Measurements from ENCODE around the gene HCAR3. TPM values are rescaled to one million over a fixed set of nuclear protein-coding genes. Genes with fewer than 3 reads are reported as not detected.

Gene HCAR3
- total and polyA plus RNA-seq, 3 donors from 2014 or later: 0.24 to 0.36 TPM; not detected in 1

GRCh38 chr12:122729583-122730214, 13.1 kb upstream of the HCAR3 start:
- intact Hi-C loops (cut with DNase I; ENCODE audit: low total_unique reads): no loop called here
- TF ChIP-seq CTCF (IDR thresholded peaks at IDR 0.05): no peak
- TF ChIP-seq POLR2A (IDR thresholded peaks at IDR 0.05): no peak
- H3K36me3 ChIP-seq (ENCODE audit: low read depth, missing control alignments): no peaks in the 10 kb centered on the region
- H3K9me3 ChIP-seq: no peaks in the 10 kb centered on the region
- peaks cover 7% of the 10 kb centered on the region for H3K4me1 ChIP-seq
- no peak overlapping the region for H3K27ac ChIP-seq
- H3K4me3 ChIP-seq: peak overlapping the region in 1 of 2 donors; percentile 47
- no peaks in the 10 kb centered on the region for H3K27me3 ChIP-seq
- no peak for DNase-seq
- 82 to 90% methylated on average over 17 to 27 of the region's 27 CpGs for WGBS, 2 donors

- H3K4me1 ChIP-seq: peaks cover 7% of the 10 kb centered on the region
- intact Hi-C loops (cut with DNase I; ENCODE audit: low total_unique reads): no loop called here
- H3K36me3 ChIP-seq (ENCODE audit: low read depth, missing control alignments): no peaks in the 10 kb centered on the region
- 76 to 84% methylated on average over 5 of the region's 5 CpGs for WGBS, 2 donors
- no peak for DNase-seq
- no peak overlapping the region for H3K4me3 ChIP-seq
- H3K27ac ChIP-seq: no peak overlapping the region
- H3K27me3 ChIP-seq: no peaks in the 10 kb centered on the region
- H3K9me3 ChIP-seq: no peaks in the 10 kb centered on the region
- TF ChIP-seq POLR2A (IDR thresholded peaks at IDR 0.05): no peak
Measured at GRCh38 chr12:122726080-122726558, 9.5 kb upstream of the HCAR3 start.

- H3K4me3 ChIP-seq: no peak overlapping the region
- H3K36me3 ChIP-seq (ENCODE audit: low read depth, missing control alignments): no peaks in the 10 kb centered on the region
- no peaks in the 10 kb centered on the region for H3K9me3 ChIP-seq
- no peak for DNase-seq
- intact Hi-C loops (cut with DNase I; ENCODE audit: low total_unique reads): no loop called here
- WGBS, 2 donors: 90 to 94% methylated on average over 6 of the region's 6 CpGs
- H3K4me1 ChIP-seq: peaks cover 7% of the 10 kb centered on the region
- TF ChIP-seq CTCF (IDR thresholded peaks at IDR 0.05) (no peak), POLR2A (IDR thresholded peaks at IDR 0.05) (no peak)
- H3K27me3 ChIP-seq: no peaks in the 10 kb centered on the region
- H3K27ac ChIP-seq: no peak overlapping the region
Measured at GRCh38 chr12:122725452-122726079, 9.0 kb upstream of the HCAR3 start.

GRCh38 chr12:122724641-122725243, 8.1 kb upstream of the HCAR3 start:
- Histone ChIP-seq H3K27me3 (no peaks in the 10 kb centered on the region), H3K27ac (no peak overlapping the region), H3K36me3 (ENCODE audit: low read depth, missing control alignments) (no peaks in the 10 kb centered on the region), H3K4me1 (peaks cover 2% of the 10 kb centered on the region), H3K4me3 (no peak overlapping the region), H3K9me3 (no peaks in the 10 kb centered on the region)
- no peak for TF ChIP-seq POLR2A (IDR thresholded peaks at IDR 0.05)
- WGBS, 2 donors: 93% methylated on average over 12 of the region's 12 CpGs
- intact Hi-C loops (cut with DNase I; ENCODE audit: low total_unique reads): no loop called here
- DNase-seq: no peak

- Histone ChIP-seq H3K27ac (no peak overlapping the region), H3K4me1 (no peaks in the 10 kb centered on the region), H3K9me3 (no peaks in the 10 kb centered on the region), H3K36me3 (ENCODE audit: low read depth, missing control alignments) (no peaks in the 10 kb centered on the region), H3K4me3 (no peak overlapping the region), H3K27me3 (no peaks in the 10 kb centered on the region)
- intact Hi-C loops (cut with DNase I; ENCODE audit: low total_unique reads): no loop called here
- DNase-seq: no peak
- 71 to 77% methylated on average over 1 of the region's 1 CpG for WGBS, 2 donors
- no peak for TF ChIP-seq CTCF (IDR thresholded peaks at IDR 0.05)
- no peak for TF ChIP-seq POLR2A (IDR thresholded peaks at IDR 0.05)
Measured at GRCh38 chr12:122722387-122722786, 5.8 kb upstream of the HCAR3 start.
